Measurements from ENCODE around the gene PDSS2.
"Not testable (repeated sequence)": the region's sequence is repeated elsewhere in the genome, so short reads cannot be mapped to it uniquely, and the experiment has no call there.

Gene PDSS2

DNA sequence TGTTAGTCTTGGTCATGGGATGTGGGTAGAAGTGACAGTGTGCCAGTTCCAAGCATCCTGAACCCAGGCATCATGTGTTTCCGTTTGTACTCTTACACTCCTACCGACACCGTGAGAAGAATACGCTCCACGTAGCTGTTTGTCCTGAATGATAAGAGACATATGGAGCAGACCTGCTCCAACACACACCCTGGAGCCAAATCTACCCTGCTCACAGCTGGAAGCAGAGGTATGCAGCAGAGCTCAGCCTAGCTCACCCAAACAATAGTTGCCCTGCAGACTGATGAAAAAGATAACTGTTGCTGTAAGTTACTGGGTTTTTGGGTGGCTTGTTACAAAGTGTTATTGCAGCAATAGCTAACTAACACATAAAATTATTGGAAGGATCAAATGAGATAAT is 14.3 kb upstream of the PDSS2 start:
- DNase-seq, result no peak

DNA sequence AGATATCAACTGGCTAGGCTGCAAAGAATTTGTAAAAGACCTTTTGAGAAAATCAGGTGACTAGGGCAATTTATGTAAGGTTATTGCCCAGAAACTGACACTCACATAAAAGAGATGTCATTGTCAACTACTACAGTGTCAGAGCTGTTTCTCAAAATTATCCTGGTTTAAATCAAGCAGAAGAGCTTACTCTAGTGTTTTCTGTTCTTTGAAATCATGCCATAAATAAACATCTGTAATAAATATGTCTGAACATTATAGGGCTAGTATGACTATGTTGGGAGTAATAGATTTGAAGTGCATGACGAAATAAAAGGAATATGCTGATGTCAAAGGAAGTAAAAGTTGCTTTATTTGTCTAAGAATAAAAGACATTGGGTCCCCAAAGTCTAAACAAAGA is 11.0 kb upstream of the PDSS2 start:
- DNase-seq, result no peak

DNA sequence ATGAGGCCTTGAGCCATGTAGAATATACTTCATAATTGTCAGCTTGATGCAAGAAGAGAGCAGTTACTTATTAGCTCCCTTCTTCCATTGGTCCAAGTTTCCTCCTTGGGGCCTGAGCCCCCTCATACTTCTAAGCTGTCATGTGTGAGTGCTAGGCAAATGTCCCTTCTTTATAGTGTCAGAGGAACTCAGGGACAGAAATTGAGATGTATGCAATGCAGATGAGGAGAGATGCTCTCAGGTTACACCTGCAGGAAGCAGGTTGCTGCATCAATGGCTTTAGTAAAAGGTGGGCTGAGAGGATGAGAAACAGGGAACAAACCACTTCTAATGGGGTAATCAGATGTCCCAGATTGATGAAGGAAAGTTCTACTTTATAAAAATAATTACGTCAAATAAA is 6.7 kb upstream of the PDSS2 start:
- no peak for DNase-seq

DNA sequence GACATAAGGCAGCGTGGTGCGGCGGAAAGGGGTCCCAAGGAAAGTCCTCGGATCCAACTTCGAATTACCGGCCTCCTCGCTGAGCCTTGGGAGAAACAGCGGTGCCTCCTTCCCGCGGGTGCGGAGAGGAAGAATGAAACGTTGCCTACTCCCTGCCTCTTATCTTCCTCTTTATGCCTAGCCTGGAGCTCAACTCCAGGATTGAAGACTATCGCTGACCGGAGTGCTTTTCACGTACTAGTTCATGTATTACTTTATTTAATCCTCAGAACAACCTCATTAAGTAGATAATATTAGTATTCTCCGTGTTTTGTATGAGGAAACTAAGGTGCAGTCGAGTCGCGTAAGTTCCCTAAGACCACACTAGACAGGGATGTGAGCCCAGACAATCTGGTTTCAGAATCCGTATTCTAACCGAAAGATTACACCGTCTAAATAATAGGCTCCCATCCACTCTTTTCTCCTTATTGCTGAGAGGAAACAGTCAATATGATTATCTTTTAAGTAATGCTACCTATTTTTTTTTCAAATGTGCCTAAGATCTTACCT is 793 bp upstream of the PDSS2 start:
- no peak for DNase-seq

DNA sequence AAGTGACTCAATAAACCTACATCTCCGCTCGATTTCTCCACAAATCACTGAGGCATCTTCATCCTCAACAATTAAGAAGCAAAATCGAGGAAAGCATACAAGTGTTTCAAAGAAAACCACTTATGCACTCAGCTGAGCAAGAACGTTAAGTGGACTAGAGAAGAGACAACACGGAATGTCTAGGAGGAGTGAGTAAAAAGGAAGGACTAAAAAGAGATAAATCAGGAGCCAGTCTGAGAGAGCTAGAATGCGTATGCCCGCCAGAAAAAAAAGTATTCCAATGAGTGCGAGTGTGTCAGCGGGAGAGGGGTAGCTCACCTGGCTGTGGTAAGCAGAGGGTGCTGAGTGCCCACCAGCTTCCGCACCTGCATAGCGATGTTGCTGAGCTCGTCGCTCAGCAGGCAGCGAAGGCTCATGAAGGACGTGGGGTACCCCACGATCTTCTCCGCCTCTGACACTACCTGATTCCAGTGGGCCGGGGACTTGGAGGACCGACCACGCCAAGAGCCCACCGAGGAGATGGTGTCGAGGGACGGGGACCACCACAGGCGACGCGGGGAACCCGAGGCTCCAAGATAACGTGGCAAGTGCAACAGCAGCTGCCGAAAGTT is 587 bp downstream of the PDSS2 start:
- DNase-seq, result no peak

DNA sequence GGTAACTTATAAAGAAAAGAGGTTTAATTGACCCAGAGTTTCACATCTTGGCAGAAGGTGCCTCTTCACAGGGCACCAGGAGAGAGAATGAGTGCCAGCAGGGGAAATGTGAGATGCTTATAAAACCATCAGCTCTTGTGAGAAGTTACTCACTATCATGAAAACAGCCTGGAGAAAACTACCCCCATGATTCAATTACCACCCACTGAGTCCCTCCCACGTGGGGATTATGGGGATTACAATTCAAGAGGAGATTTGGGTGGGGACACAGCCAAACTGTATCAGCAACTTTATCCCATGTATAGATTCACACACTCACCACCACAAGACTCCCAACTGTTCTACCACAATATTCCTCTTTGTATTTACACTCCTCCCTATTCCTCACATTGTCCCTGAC is 10.6 kb downstream of the PDSS2 start:
- no peak for DNase-seq

DNA sequence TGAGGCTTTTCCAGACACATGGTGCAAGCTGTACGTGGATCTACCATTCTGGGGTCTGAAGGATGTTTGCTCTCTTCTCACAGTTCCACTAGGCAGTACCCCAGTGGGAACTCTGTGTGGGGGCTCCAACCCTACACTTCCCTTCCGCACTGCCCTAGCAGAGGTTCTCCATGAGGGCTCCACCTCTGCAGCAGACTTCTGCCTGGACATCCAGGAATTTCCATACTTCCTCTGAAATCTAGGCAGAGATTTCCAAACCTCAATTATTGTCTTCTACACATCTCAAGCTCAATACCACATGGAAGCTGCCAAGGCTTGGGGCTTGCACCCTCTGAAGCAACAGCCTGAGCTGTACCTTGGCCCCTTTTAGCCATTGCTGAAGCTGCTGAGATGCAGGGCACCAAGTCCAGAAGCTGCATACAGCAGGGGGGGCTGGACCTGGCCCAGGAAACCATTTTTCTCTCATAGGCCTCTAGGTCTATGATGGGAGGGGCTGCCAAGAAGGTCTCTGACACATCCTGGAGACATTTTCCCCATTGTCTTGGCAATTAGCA is 11.6 kb downstream of the PDSS2 start:
- DNase-seq, result no peak

DNA sequence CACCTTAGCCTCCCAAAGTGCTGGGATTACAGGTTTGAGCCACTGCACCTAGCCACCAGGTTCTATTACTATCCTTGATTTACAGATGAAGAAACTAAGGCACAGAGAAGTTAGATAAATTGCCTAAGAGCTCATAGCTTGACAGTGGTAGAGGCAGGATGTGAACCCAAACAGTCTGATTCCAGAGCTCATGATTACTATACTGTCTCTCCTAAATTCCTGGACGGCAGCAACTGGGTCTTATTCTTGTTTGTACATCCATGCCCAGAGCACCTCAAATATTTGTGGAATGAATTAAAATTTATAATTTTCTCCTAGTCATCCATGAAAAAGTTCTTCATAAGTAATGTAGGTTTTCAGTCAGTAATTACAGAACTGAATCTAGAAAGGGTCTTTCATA is 15.1 kb downstream of the PDSS2 start:
- DNase-seq, result no peak

DNA sequence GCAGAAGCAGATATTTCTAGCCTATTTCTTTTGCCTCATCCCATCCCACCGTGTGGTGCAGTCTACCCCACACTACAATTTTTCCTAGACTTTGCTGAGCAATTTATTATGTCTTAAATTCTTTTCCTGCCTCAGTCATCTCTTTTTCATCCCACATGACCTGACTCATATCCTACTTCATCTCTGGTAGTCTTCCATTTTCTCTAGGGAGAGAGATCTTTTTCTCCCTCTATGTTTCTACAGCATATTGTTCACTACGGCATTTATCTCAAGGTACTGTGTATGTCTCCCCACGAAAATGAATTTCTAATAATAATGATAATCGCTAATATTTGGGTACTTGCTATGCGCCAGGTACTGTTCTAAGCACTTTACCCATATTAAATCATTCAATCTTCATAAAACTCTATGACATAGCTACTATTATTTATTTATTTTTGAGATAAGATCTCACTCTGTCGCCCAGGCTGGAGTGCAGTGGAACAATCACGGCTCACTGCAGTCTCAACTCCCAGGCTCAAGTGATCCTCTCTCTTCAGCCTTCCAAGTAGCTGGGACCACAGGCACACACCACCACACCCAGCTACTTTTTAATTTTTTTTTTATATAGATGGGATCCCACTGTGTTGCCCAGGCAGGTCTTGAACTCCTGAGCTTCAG is 15.6 kb downstream of the PDSS2 start:
- no peak for DNase-seq

DNA sequence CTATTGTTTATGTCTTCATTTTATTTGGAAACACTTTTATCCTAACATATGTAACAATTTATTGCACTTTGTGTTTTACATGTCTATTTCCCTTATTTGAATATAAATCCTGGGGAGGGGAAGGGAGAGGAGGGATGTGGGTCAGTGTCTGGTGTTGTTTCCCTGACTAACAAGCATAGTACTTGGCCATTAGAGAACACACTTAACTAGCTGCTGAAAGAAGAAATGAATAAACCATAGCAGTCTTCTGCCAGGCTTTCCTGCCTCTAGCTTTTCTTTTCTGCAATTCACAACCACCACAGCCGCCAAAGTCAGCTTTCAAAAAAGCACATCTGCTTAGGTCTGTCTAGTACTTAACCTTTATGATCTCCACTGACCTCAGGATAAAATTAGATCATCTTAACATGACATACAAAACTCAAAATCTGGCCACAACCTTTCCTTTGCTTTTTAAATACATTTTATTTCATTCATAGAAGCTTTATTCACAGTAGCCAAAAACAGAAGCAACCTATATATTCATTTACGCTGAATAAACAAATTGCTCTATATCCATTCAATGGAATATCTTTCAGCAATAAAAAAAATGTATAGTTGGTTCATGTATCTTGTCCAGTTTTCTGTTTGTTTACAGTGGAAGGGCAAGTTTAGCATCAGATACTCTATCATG is 16.3 kb downstream of the PDSS2 start:
- DNase-seq, result no peak

DNA sequence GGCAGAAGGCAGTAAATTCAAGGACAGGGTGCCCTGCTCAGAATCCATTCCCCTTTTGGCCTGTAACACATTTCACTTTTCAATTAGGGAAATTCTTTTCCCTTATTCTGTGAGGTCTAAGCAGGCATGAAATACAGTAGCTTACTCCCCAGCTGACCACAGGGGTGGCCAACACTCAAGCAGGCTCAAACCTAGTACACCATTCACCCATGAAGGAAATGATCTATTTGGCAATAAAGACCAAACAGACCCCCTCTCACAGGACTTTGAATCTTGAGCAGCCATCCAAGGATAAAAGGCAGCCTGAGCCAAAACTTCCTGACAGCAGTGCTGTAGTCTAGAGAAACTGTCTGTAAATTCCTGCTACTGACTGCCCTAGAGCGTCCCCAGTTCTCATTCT is 17.7 kb downstream of the PDSS2 start:
- no peak for DNase-seq

DNA sequence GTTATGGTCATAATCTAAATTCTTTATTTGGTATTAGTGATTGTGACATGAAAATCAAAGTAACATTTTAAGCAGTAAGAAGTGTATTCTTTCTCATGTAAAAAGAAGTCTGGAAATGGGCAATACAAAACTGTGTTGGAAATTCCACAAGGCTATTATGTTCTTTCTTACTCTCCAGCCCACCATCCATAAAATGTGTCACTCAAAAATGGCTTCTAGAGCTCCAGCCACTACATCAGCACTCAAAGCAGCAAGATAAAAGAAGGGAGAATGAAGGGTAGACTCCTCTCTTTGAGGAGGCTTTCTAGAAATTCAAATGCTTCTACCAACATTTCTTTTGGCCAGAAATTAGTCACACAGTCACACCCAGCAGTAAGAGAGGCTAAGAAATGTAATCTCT is 18.4 kb downstream of the PDSS2 start:
- no peak for DNase-seq

DNA sequence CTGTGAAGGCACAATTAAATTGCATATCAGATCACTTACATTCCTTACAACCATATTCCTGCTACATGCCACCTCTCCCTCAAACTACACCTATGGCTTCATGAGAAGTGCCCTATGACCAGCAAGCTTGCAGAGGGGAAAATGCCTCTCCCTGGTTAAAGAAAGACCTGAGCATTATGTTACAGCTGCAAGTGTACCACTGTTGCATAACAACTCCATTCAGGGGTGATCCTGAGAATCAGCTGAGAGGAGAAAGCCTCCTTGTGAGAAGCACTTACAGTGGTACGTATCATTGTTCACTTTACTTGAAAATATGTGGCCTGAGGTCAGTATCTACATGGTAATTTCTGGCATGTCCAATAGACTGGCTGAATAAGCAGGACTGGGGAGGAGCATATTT is 20.0 kb downstream of the PDSS2 start:
- no peak for DNase-seq

DNA sequence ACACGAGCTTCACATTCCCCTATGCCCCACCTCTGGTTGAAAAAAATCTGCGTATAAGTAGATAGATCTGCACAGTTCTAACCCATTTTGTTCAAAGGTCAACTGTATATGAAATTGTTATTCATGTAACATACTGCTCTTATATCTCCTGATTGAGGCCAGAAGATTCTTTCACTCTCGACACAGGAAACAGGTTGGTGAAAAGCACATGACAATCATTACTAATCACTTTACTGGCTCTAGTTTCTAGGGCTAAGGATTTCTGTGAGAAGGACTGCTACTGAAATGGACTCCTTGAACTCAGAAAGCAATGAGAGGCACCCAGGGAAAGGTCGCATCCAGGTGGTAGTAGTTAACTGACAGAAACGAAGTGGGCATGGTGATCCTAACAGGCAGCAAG is 21.7 kb downstream of the PDSS2 start:
- no peak for DNase-seq

DNA sequence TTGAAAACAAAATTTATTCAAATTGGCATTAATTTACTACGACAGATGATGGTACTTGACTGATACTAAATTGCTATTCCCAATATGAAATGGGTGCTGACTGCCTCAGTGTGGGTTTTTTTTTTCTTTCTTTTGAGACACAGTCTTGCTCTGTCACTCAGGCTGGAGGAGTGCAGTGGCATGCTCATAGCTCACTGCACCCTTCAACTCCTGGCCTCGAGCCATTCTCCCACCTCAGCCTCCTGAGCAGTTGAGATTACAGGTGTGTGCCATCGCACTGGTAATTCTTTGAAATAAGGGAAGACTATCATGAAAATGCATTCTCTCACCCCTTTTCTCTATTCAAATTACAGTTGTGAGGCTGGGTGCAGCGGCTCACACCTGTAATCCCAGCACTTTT is 22.5 kb downstream of the PDSS2 start:
- DNase-seq, result no peak

DNA sequence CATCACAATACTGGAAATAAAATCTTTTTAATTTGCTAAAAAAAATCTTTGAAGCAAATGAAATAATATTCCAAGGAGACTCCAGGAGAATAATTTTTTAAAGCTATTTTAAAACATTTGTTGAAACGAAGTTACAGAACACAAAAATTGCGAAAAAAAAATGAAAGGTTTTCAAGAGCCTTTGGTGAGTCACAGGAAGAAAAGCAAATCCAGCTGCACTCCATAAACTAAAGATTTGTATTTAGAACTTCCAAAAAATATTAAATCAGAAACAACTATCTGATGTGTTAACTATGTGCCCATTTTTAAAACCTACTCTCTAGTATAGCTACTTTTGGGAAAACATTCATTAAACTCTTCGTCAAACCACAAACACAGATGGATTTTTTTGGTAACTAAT is 23.6 kb downstream of the PDSS2 start:
- no peak for DNase-seq

DNA sequence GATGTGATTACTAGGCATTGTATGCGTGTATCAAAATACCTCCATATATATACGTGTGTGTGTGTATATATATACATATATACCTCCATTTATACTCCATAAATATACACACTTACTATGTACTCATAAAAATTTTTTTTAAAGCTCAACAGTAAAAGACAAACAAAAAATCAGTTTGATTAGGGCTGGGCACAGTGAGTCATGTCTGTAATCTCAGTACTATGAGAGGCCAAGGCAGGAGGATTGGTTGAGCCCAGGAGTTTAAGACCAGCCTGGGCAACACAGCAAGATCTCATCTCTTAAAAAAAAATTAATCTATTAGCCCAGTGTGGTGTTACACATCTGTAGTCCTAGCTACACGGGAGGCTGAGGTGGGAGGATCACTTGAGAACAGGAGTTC is 24.6 kb downstream of the PDSS2 start:
- no peak for DNase-seq

DNA sequence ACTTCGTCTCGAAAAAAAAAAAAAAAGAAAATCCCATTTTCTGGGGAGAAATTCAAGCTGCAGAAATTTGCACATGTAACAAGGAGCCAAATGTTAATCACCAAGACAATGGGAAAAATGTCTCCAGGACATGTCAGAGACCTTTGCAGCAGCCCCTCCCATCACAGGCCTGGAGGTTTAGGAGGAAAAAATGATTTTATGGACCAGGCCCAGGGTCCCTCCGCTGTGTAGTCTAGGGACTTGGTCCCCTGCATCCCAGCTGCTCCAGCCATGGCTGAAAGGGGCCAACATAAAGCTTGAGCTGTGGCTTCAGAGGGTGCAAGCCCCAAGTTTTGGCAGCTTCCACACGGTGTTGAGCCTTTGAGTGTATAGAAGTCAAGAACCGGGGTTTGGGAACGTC is 33.4 kb downstream of the PDSS2 start:
- DNase-seq, result not testable (repeated sequence)

DNA sequence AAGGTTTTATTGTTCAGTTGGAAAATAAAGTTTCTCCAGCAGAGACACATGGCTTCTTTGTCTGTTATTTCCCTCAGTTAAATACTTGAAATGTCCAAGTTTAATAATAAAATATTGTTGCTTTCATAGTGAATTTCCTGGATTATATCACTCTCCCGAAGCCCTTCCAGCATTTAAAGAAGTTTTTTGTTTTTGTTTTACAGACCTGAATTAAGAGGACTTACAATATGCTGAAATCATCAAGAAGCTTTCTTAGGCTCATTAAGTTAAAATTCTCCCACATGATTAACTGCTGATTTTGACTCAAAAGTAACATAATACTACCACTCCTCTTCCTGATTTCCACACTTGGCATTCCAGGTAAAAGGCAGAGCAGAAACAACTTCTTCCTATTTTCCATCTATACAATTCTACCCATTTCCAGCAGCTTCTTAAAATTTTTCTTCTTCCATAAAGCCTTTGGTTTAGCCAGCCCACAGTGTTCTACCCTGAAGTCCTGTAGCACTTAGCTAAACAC is 35.8 kb downstream of the PDSS2 start:
- DNase-seq, result no peak

DNA sequence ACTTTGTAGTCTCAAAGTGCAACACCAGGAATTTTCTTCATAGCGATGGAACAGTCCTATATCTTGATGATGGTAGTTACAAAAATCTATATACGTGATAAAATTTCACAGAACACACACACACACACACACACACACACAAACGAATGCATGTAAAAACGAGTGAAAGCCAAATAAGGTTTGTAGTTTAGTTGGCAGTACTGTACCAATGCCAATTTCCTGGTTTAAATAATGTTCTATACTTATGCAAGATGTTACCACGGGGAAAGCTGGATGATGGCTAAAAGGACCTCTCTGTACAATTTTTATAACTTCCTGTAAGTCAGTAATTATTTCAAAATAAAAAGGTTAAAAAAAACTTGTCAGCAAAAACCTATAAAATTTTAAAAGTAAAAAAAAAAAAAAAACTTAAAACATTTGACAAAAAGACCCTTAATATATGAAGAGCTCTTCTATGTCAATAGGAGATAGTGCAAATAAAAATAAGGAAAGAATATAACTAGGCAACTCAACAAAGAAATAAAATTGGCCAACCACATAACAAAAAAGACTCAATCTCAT is 37.6 kb downstream of the PDSS2 start:
- DNase-seq, result no peak

DNA sequence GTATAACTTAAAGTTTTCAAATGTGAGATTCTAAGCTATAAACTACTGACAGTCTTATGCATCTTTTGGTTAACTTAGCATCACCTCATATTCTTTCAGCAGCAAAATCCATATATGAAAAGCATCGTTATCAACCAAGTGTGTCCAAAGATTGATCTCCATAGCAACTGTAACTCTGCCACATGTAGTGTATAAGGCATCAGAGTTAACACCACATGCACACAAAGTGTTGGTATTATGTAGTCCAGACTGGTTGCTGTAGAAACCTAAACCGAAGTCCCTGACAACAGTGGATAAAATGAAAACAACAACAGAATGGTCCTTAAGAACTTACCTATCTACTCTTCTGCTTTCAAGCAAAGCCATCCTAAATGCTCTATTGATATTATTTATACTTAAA is 39.6 kb downstream of the PDSS2 start:
- DNase-seq, result no peak

DNA sequence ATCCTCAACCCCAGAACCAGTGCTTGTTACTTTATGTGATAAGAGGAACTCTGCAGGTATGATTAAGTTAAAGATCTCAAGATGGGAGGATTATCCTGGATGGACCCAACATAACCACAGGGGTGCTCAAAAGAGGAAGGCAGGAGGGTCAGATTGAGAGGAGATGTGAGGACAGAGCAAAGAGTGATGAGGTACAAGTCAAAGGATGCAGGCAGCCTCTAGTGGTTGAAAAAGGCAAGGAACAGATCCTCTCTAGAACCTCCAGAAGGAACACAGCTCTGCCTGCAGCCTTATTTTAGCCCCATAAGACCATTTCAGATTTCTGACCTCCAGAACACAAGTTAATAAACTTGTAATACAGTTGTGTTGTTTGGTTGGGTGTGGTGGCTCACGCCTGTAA is 41.2 kb downstream of the PDSS2 start:
- DNase-seq, result no peak

DNA sequence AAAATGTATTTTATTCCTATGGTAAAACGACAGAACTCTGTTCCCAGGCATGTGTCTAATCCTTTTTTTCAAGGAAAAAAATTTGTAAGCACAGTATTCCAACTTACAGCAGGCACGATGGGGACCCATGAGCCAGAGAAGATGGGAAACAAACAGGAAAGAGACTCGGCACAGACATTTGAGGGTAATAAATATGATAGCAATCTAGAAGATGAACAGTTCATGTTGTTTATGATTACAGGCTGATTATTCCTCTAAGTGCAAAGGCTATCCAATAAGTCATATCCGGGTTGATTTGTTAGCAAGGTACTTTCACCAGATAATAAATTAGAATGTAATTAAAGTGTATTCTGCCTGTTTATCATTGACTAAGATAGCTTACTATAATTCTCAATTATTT is 43.2 kb downstream of the PDSS2 start:
- no peak for DNase-seq

Data from DMS 273 treated with DMSO at 0.1 percent for 48 hours (cell line).